Neural crest cell (in vitro differentiated cells): ENCODE measurements around the gene PIK3IP1. TPM values are rescaled to one million over a fixed set of nuclear protein-coding genes. Genes with fewer than 3 reads are reported as not detected.

Source experiments
- DNase-seq: peaks from one replicate; pipeline ENCODE4 v3.0.0; 2021; ENCODE audit warnings: low read depth, mixed read lengths, low spot score
- H3K27ac Mint-ChIP-seq: one replicate; pipeline ENCODE4 v1.8.0; 2021; ENCODE audit warnings: mild to moderate bottlenecking, mixed read lengths; ENCODE audit not compliant: unreplicated experiment
- H3K27me3 Mint-ChIP-seq: 2 replicates; pipeline ENCODE4 v1.8.0; 2021; ENCODE audit warnings: low read depth, mild to moderate bottlenecking, mixed read lengths
- H3K36me3 Mint-ChIP-seq: 2 replicates; pipeline ENCODE4 v1.8.0; 2021; ENCODE audit warnings: low read depth, mild to moderate bottlenecking, mixed read lengths
- H3K4me1 Mint-ChIP-seq: 2 replicates; pipeline ENCODE4 v1.8.0; 2021; ENCODE audit warnings: mixed read lengths
- H3K4me3 Mint-ChIP-seq: one replicate; pipeline ENCODE4 v1.8.0; 2021; ENCODE audit warnings: mild to moderate bottlenecking, mixed read lengths
- H3K9me3 Mint-ChIP-seq: 2 replicates; pipeline ENCODE4 v1.8.0; 2021; ENCODE audit warnings: mixed read lengths
- CTCF ChIP-seq: fragments of 200-600 bp; sonication (generic); conservative IDR thresholded peaks from 2 replicates; pipeline ENCODE4 v1.5.0; 2021; ENCODE audit warnings: antibody characterized with exemption, mild to moderate bottlenecking
- total RNA-seq: library from RNA; stranded (reverse); gene quantifications from 2 replicates; pipeline ENCODE4 v1.2.1, GENCODE V29; 2021

PIK3IP1 gene
- total RNA-seq, 1 donor from 2014 or later: 1.8 TPM

DNA sequence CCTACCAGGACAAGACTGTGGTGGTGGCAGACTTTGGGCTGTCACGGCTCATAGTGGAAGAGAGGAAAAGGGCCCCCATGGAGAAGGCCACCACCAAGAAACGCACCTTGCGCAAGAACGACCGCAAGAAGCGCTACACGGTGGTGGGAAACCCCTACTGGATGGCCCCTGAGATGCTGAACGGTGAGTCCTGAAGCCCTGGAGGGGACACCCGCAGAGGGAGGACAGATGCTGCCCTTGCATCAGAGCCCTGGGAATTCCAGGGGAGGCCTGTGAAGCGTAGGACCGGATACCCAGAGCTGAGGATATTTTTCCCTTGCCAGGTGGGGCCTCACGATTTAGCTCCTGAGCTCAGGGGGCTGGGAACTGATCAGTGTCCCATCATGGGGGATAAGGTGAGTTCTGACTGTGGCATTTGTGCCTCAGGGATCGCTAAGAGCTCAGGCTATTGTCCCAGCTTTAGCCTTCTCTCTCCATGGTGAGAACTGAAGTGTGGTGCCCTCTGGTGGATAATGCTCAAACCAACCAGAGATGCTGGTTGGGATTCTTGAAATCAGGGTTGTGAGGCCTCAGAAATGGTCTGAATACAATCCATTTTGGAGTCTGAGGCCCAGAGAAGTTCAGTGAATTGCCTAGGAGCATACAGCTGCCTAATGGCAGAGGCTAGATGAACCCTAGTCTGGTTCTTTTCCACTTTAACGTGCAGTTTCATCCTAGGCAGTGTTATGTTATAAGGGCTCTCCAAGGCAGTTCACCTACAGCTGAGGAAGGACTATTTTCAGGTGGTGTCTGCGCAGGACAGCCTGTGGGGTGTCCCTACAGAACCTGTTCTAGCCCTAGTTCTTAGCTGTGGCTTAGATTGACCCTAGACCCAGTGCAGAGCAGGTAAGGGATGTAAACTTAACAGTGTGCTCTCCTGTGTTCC, 19.5 kb downstream of the PIK3IP1 start:
- peak; percentile 79 for TF ChIP-seq CTCF
- no peaks in the 10 kb centered on the region for H3K27me3 Mint-ChIP-seq
- H3K27ac Mint-ChIP-seq: no peak overlapping the region
- H3K4me3 Mint-ChIP-seq: no peak overlapping the region
- peaks cover 5% of the 10 kb centered on the region for H3K36me3 Mint-ChIP-seq
- peak; percentile 65 for DNase-seq
- no peaks in the 10 kb centered on the region for H3K9me3 Mint-ChIP-seq
- H3K4me1 Mint-ChIP-seq: no peaks in the 10 kb centered on the region

GRCh38 chr22:31271485-31271884, 20.8 kb downstream of the PIK3IP1 start:
- no peak for TF ChIP-seq CTCF
- H3K36me3 Mint-ChIP-seq: peaks cover 5% of the 10 kb centered on the region
- no peaks in the 10 kb centered on the region for H3K4me1 Mint-ChIP-seq
- H3K27ac Mint-ChIP-seq: peak overlapping the region; percentile 20
- DNase-seq: no peak
- H3K9me3 Mint-ChIP-seq: no peaks in the 10 kb centered on the region
- H3K27me3 Mint-ChIP-seq: no peaks in the 10 kb centered on the region
- H3K4me3 Mint-ChIP-seq: no peak overlapping the region

DNA sequence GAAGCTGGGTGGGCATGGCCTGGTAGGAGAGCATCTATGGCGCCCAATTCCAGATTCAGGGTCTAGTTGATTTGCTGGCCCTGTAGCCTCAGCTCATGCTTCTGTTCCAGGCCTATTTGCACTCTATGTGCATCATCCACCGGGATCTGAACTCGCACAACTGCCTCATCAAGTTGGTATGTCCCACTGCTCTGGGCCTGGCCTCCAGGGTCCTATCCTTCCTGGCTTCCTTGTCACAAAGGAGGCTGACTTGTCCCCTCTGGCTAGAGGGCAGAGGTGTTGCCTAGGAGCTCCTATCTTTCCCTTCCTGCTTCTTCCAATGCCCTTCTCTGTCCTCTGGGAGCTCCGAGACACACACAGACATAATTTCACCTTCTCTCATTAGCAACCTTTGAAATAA, 21.3 kb downstream of the PIK3IP1 start:
- Mint-ChIP-seq H3K4me1 (no peaks in the 10 kb centered on the region), H3K27ac (no peak overlapping the region), H3K36me3 (peaks cover 5% of the 10 kb centered on the region), H3K27me3 (no peaks in the 10 kb centered on the region), H3K9me3 (no peaks in the 10 kb centered on the region), H3K4me3 (no peak overlapping the region)
- no peak for TF ChIP-seq CTCF
- no peak for DNase-seq

DNA sequence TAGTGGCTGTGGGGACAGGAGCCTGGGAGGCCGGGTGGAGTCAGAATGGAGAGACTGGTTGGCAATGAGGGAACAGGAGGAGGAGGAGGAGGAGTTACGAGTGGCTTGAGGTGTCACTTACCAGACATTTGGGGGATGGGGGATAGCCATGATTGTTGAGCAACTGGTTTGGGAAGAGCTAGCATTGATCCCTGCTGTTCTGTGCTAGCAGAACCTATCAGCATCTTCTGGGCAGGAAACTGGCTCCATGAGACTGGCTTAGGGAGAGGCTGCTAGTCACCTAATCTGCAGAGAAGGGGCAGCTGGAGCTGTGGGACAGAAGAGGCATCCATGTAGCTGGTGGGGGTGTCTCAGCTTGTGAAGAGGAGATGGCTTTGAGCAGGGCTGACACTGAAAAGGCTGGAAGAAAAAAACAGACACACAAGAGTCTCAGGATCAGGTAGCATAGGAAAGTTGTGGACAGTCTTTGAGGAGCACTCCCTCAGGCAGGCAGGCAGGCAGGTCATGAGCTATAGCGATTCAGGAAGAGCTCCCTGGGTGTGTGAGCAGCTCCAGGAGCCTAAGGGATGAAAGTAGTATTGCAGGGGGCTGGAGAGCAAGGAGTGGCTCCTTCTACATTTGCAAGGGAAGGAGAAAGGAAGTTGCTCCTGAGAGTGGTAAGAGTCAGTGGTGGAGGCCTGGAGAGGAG, 22.3 kb downstream of the PIK3IP1 start:
- TF ChIP-seq CTCF: no peak
- Mint-ChIP-seq H3K27ac (peak overlapping the region; percentile 43), H3K27me3 (no peaks in the 10 kb centered on the region), H3K4me3 (no peak overlapping the region), H3K36me3 (peaks cover 9% of the 10 kb centered on the region), H3K4me1 (no peaks in the 10 kb centered on the region), H3K9me3 (no peaks in the 10 kb centered on the region)
- DNase-seq: no peak

- TF ChIP-seq CTCF: no peak
- H3K27me3 Mint-ChIP-seq: no peaks in the 10 kb centered on the region
- H3K27ac Mint-ChIP-seq: no peak overlapping the region
- H3K4me3 Mint-ChIP-seq: no peak overlapping the region
- DNase-seq: no peak
- H3K9me3 Mint-ChIP-seq: no peaks in the 10 kb centered on the region
- H3K36me3 Mint-ChIP-seq: peaks cover 9% of the 10 kb centered on the region
- H3K4me1 Mint-ChIP-seq: no peaks in the 10 kb centered on the region
Measured at GRCh38 chr22:31268281-31268680, 24.0 kb downstream of the PIK3IP1 start.
